Fibroblast of lung (primary cell): ENCODE results near the gene B3GNT9.

Experiments
- EZH2 ChIP-seq: IDR thresholded peaks from 2 replicates; pipeline ENCODE4 v1.5.1; 2012; ENCODE audit warnings: low read length, control low read depth, mild to moderate bottlenecking; ENCODE audit errors: missing control alignments
- TF ChIP-seq, protein P1 (sequence below), 2 donors: IDR thresholded peaks in 1 of 2; conservative IDR thresholded peaks in 1 of 2; 1 replicate in 1 of 2; 2 replicates in 1 of 2; pipeline ENCODE4 v1.5.1; 2011 to 2012; ENCODE audit warnings: low read length in 2 of 2, control low read depth in 1 of 2, inconsistent platforms in 1 of 2, low read depth in 1 of 2, mild to moderate bottlenecking in 1 of 2

DNA sequence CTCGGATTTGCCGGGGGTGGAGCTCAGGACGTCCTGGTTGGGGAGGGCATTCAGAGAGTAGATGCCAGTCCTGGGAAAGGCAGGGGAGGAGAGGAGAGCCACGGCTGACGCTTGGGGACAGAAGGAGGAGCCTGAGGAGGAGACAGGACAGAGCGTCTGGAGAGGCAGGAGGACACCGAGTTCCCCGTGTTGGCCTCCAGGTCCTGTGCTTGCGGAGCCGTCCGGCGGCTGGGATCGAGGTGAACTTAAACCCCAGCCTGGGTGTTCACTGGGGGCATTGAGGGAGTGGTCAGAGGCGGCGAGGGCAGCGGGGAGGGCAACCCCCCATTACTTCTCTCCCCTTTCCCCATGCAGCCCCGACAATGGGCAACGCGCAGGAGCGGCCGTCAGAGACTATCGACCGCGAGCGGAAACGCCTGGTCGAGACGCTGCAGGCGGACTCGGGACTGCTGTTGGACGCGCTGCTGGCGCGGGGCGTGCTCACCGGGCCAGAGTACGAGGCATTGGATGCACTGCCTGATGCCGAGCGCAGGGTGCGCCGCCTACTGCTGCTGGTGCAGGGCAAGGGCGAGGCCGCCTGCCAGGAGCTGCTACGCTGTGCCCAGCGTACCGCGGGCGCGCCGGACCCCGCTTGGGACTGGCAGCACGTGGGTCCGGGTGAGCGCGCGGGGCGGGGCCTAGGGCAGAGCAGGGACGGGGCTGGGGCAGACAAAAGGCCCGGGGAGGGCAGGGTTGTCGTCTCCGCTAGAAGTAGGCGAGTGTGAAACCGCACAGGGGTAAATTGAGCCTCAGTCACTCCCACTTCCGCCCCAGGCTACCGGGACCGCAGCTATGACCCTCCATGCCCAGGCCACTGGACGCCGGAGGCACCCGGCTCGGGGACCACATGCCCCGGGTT, 23.3 kb upstream of the B3GNT9 start:
- TF ChIP-seq, protein P1, sequence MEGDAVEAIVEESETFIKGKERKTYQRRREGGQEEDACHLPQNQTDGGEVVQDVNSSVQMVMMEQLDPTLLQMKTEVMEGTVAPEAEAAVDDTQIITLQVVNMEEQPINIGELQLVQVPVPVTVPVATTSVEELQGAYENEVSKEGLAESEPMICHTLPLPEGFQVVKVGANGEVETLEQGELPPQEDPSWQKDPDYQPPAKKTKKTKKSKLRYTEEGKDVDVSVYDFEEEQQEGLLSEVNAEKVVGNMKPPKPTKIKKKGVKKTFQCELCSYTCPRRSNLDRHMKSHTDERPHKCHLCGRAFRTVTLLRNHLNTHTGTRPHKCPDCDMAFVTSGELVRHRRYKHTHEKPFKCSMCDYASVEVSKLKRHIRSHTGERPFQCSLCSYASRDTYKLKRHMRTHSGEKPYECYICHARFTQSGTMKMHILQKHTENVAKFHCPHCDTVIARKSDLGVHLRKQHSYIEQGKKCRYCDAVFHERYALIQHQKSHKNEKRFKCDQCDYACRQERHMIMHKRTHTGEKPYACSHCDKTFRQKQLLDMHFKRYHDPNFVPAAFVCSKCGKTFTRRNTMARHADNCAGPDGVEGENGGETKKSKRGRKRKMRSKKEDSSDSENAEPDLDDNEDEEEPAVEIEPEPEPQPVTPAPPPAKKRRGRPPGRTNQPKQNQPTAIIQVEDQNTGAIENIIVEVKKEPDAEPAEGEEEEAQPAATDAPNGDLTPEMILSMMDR (conservative IDR thresholded peaks at IDR 0.05 in 1 of 2, IDR thresholded peaks at IDR 0.05 in 1 of 2; ENCODE audit: low read depth in 1 of 2, low read length in 2 of 2) = peak; percentile 10 to 20
- TF ChIP-seq EZH2 = no peak
